WTC11 (cell line): ENCODE measurements around the gene TMEM223. TPM values are rescaled to one million over a fixed set of nuclear protein-coding genes. Genes with fewer than 3 reads are reported as not detected.

Experiments used
- ATF2 ChIP-seq: sonication (generic); formaldehyde crosslinking; IDR thresholded peaks from 2 replicates; pipeline ENCODE4 v1.8.1; 2022; ENCODE audit warnings: low read depth, missing genetic modification reagents, borderline replicate concordance
- CBFB ChIP-seq: sonication (generic); formaldehyde crosslinking; IDR thresholded peaks from 2 replicates; pipeline ENCODE4 v1.8.1; 2022; ENCODE audit warnings: mild to moderate bottlenecking, low read depth, missing genetic modification reagents
- E2F1 ChIP-seq: sonication (generic); formaldehyde crosslinking; IDR thresholded peaks from 2 replicates; pipeline ENCODE4 v1.8.0; 2022; ENCODE audit warnings: mild to moderate bottlenecking, missing genetic modification reagents
- E2F5 ChIP-seq: sonication (generic); formaldehyde crosslinking; IDR thresholded peaks from 2 replicates; pipeline ENCODE4 v1.8.1; 2022; ENCODE audit warnings: mild to moderate bottlenecking, moderate library complexity, missing genetic modification reagents
- ERG ChIP-seq: fragments of 250-450 bp; sonication (Bioruptor Pico); IDR thresholded peaks from 2 replicates; pipeline ENCODE4 v1.8.0; 2021; ENCODE audit warnings: mild to moderate bottlenecking
- FOXJ3 ChIP-seq: sonication (generic); formaldehyde crosslinking; IDR thresholded peaks from 2 replicates; pipeline ENCODE4 v1.9.0; 2021; ENCODE audit warnings: missing genetic modification reagents, mild to moderate bottlenecking, borderline replicate concordance
- GRHL2 ChIP-seq: fragments of 250-450 bp; sonication (Bioruptor Pico); IDR thresholded peaks from 2 replicates; pipeline ENCODE4 v1.8.0; 2022; ENCODE audit warnings: mild to moderate bottlenecking, moderate library complexity; ENCODE audit not compliant: insufficient replicate concordance, severe bottlenecking
- GTF2I ChIP-seq: fragments of 250-450 bp; sonication (Bioruptor Pico); conservative IDR thresholded peaks from 2 replicates; pipeline ENCODE4 v1.4.0; 2021; ENCODE audit warnings: mild to moderate bottlenecking
- HMGA2 ChIP-seq: fragments of 250-450 bp; sonication (Bioruptor Pico); IDR thresholded peaks from 2 replicates; pipeline ENCODE4 v1.4.0; 2021; ENCODE audit warnings: mild to moderate bottlenecking, moderate library complexity
- IRF2 ChIP-seq: sonication (generic); formaldehyde crosslinking; IDR thresholded peaks from 2 replicates; pipeline ENCODE4 v1.8.0; 2022; ENCODE audit warnings: low read depth, missing genetic modification reagents, borderline replicate concordance
- NFATC4 ChIP-seq: fragments of 250-450 bp; sonication (Bioruptor Pico); IDR thresholded peaks from 2 replicates; pipeline ENCODE4 v1.9.0; 2021; ENCODE audit warnings: mild to moderate bottlenecking
- NR3C1 ChIP-seq: sonication (generic); formaldehyde crosslinking; conservative IDR thresholded peaks from 2 replicates; pipeline ENCODE4 v1.8.1; 2023; ENCODE audit warnings: low read depth, mild to moderate bottlenecking, missing genetic modification reagents
- PREB ChIP-seq: sonication (generic); formaldehyde crosslinking; IDR thresholded peaks from 2 replicates; pipeline ENCODE4 v1.8.1; 2022; ENCODE audit warnings: mild to moderate bottlenecking, missing genetic modification reagents, moderate library complexity, borderline replicate concordance
- STAT6 ChIP-seq: sonication (generic); formaldehyde crosslinking; conservative IDR thresholded peaks from 2 replicates; pipeline ENCODE4 v1.8.1; 2023; ENCODE audit warnings: mild to moderate bottlenecking, low read depth, missing genetic modification reagents, moderate library complexity
- TEAD4 ChIP-seq: sonication (generic); formaldehyde crosslinking; IDR thresholded peaks from 2 replicates; pipeline ENCODE4 v1.8.0; 2022; ENCODE audit warnings: mild to moderate bottlenecking, missing genetic modification reagents
- ZNF317 ChIP-seq: sonication (generic); formaldehyde crosslinking; IDR thresholded peaks from 2 replicates; pipeline ENCODE4 v1.8.1; 2023; ENCODE audit warnings: low read depth, mild to moderate bottlenecking, moderate library complexity, missing genetic modification reagents, borderline replicate concordance
- ZNF512 ChIP-seq: sonication (generic); formaldehyde crosslinking; IDR thresholded peaks from 2 replicates; pipeline ENCODE4 v1.8.1; 2022; ENCODE audit warnings: missing genetic modification reagents, borderline replicate concordance
- total RNA-seq: library from RNA; stranded (reverse); gene quantifications from 3 replicates; pipeline ENCODE4 v1.2.3, GENCODE V29; 2021
- TF ChIP-seq, protein P1 (sequence below): sonication (generic); formaldehyde crosslinking; conservative IDR thresholded peaks from 2 replicates; pipeline ENCODE4 v1.8.1; 2022; ENCODE audit warnings: mild to moderate bottlenecking, missing genetic modification reagents
- TF ChIP-seq, protein P2 (sequence below): fragments of 250-450 bp; sonication (Bioruptor Pico); IDR thresholded peaks from 2 replicates; pipeline ENCODE4 v1.9.0; 2021; ENCODE audit warnings: mild to moderate bottlenecking
- TF ChIP-seq, protein P3 (sequence below): sonication (generic); formaldehyde crosslinking; IDR thresholded peaks from 2 replicates; pipeline ENCODE4 v1.8.0; 2023; ENCODE audit warnings: missing genetic modification reagents
- TF ChIP-seq, protein P4 (sequence below): sonication (generic); formaldehyde crosslinking; IDR thresholded peaks from 2 replicates; pipeline ENCODE4 v1.8.1; 2023; ENCODE audit warnings: mild to moderate bottlenecking, missing genetic modification reagents

Gene TMEM223
- total RNA-seq, 1 experiment from 2014 or later, result 26.4 TPM

GRCh38 chr11:62791501-62792201 is at the start of gene TMEM223 (continued):
- TF ChIP-seq E2F5 (CRISPR knock-in tag), result peak; percentile 50; the same call in 1 of the 2 replicates
- TF ChIP-seq ATF2 (CRISPR knock-in tag), result peak; percentile 48; the same call in 1 of the 2 replicates
- TF ChIP-seq ERG, result no peak; the same call in 1 of the 2 replicates
- no peak for TF ChIP-seq GTF2I (CRISPR knock-in tag)
- TF ChIP-seq STAT6 (CRISPR knock-in tag), result no peak
- TF ChIP-seq, protein P1, sequence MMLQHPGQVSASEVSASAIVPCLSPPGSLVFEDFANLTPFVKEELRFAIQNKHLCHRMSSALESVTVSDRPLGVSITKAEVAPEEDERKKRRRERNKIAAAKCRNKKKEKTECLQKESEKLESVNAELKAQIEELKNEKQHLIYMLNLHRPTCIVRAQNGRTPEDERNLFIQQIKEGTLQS, result no peak
- TF ChIP-seq GRHL2 (CRISPR knock-in tag), result no peak
- TF ChIP-seq PREB, result 0 out of 2 replicates have a peak, but pooled peaks have one; percentile 57
- TF ChIP-seq E2F1 (CRISPR knock-in tag), result 0 out of 2 replicates have a peak, but pooled peaks have one; percentile 17
- 0 out of 2 replicates have a peak, but pooled peaks have one; percentile 60 for TF ChIP-seq IRF2 (CRISPR knock-in tag)
- no peak for TF ChIP-seq TEAD4 (CRISPR knock-in tag)
- no peak for TF ChIP-seq HMGA2 (CRISPR knock-in tag)
- TF ChIP-seq, protein P2, sequence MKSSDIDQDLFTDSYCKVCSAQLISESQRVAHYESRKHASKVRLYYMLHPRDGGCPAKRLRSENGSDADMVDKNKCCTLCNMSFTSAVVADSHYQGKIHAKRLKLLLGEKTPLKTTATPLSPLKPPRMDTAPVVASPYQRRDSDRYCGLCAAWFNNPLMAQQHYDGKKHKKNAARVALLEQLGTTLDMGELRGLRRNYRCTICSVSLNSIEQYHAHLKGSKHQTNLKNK, result no peak
- TF ChIP-seq ZNF512, result no peak
- no peak for TF ChIP-seq NR3C1 (CRISPR knock-in tag)
- TF ChIP-seq NFATC4, result peak; percentile 69; the same call in 1 of the 2 replicates
- TF ChIP-seq CBFB, result no peak
- TF ChIP-seq, protein P3, sequence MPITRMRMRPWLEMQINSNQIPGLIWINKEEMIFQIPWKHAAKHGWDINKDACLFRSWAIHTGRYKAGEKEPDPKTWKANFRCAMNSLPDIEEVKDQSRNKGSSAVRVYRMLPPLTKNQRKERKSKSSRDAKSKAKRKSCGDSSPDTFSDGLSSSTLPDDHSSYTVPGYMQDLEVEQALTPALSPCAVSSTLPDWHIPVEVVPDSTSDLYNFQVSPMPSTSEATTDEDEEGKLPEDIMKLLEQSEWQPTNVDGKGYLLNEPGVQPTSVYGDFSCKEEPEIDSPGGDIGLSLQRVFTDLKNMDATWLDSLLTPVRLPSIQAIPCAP, result peak; percentile 56
- no peak for TF ChIP-seq FOXJ3
- TF ChIP-seq ZNF317, result 0 out of 2 replicates have a peak, but pooled peaks have one; percentile 30
- TF ChIP-seq, protein P4, sequence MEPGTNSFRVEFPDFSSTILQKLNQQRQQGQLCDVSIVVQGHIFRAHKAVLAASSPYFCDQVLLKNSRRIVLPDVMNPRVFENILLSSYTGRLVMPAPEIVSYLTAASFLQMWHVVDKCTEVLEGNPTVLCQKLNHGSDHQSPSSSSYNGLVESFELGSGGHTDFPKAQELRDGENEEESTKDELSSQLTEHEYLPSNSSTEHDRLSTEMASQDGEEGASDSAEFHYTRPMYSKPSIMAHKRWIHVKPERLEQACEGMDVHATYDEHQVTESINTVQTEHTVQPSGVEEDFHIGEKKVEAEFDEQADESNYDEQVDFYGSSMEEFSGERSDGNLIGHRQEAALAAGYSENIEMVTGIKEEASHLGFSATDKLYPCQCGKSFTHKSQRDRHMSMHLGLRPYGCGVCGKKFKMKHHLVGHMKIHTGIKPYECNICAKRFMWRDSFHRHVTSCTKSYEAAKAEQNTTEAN, result peak; percentile 76; the same call in 1 of the 2 replicates
